Measurements from ENCODE around the gene TAGLN2.

The TAGLN2 gene

GRCh38 chr1:159944623-159945455, 19.5 kb upstream of the TAGLN2 start:
- no peak for TF ChIP-seq POLR2AphosphoS5 (IDR thresholded peaks at IDR 0.05; ENCODE audit: borderline replicate concordance, low read depth, low read length)
- TF ChIP-seq FOXP2 (optimal IDR thresholded peaks at IDR 0.05; ENCODE audit: control extremely low read depth, extremely low read length, insufficient read depth): no peak
- TF ChIP-seq EZH2 (IDR thresholded peaks at IDR 0.05): no peak
- H3K27ac ChIP-seq: no peak overlapping the region
- peak overlapping the region; percentile 83 for H3K4me3 ChIP-seq
- no peaks in the 10 kb centered on the region for H3K36me3 ChIP-seq (ENCODE audit: insufficient read depth, low read length)
- H3K9ac ChIP-seq (ENCODE audit: insufficient read length): peak overlapping the region; percentile 54
- H3K9me3 ChIP-seq (ENCODE audit: low read depth, low read length): no peaks in the 10 kb centered on the region
- DNase-seq (ENCODE audit: low read depth, low spot score): no peak

GRCh38 chr1:159943908-159944622, 18.8 kb upstream of the TAGLN2 start:
- Histone ChIP-seq H3K9ac (ENCODE audit: insufficient read length) (no peak overlapping the region), H3K36me3 (ENCODE audit: insufficient read depth, low read length) (no peaks in the 10 kb centered on the region), H3K9me3 (ENCODE audit: low read depth, low read length) (no peaks in the 10 kb centered on the region), H3K27ac (no peak overlapping the region), H3K4me3 (peak overlapping the region; percentile 83; the same call in 1 of the 2 replicates)
- DNase-seq (ENCODE audit: low read depth, low spot score): no peak
- no peak for TF ChIP-seq EZH2 (IDR thresholded peaks at IDR 0.05)
- no peak for TF ChIP-seq FOXP2 (optimal IDR thresholded peaks at IDR 0.05; ENCODE audit: control extremely low read depth, extremely low read length, insufficient read depth)
- TF ChIP-seq POLR2AphosphoS5 (IDR thresholded peaks at IDR 0.05; ENCODE audit: borderline replicate concordance, low read depth, low read length): no peak

- Histone ChIP-seq H3K27ac (no peak overlapping the region), H3K36me3 (ENCODE audit: insufficient read depth, low read length) (no peaks in the 10 kb centered on the region), H3K9ac (ENCODE audit: insufficient read length) (no peak overlapping the region), H3K4me3 (no peak overlapping the region), H3K9me3 (ENCODE audit: low read depth, low read length) (no peaks in the 10 kb centered on the region)
- no peak for DNase-seq (ENCODE audit: low read depth, low spot score)
- TF ChIP-seq POLR2AphosphoS5 (IDR thresholded peaks at IDR 0.05; ENCODE audit: borderline replicate concordance, low read depth, low read length): no peak
- TF ChIP-seq FOXP2 (optimal IDR thresholded peaks at IDR 0.05; ENCODE audit: control extremely low read depth, extremely low read length, insufficient read depth): no peak
- no peak for TF ChIP-seq EZH2 (IDR thresholded peaks at IDR 0.05)
These were observed 18.0 kb upstream of the TAGLN2 start for GRCh38 chr1:159943278-159943640.

DNA sequence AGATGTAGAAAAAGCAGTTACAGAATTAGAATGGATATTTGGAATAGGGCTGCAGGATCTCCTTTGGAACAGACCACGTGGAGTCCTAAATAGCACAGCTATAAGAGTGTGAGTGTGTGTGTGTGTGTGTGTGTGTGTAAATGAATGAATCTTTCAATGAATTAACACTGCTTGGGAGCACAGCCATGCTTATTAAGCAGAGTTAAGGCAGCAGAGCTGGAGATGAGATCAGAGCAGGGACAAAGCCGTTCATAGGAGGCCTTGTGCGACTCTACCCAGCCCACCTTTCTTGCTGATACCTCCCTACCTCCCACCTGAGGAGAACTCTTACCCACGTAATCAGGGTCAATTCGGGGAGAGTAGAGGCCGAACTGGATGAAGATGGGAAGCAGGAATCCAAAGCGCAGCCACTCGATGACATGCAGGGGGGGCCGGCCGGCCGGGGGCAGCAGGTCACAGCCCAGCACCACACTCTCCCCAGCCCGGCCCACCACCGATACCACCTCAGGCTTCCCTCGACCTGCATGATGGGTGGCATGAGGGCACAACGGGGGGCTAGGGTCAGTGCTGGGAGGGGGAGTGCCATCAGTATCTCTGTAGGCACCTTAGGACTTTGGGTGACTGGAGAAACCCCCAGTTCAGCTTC, 17.4 kb upstream of the TAGLN2 start:
- Histone ChIP-seq H3K36me3 (ENCODE audit: insufficient read depth, low read length) (no peaks in the 10 kb centered on the region), H3K9ac (ENCODE audit: insufficient read length) (no peak overlapping the region), H3K4me3 (no peak overlapping the region), H3K9me3 (ENCODE audit: low read depth, low read length) (no peaks in the 10 kb centered on the region), H3K27ac (no peak overlapping the region)
- TF ChIP-seq FOXP2 (optimal IDR thresholded peaks at IDR 0.05; ENCODE audit: control extremely low read depth, extremely low read length, insufficient read depth) (no peak), EZH2 (IDR thresholded peaks at IDR 0.05) (no peak), POLR2AphosphoS5 (IDR thresholded peaks at IDR 0.05; ENCODE audit: borderline replicate concordance, low read depth, low read length) (no peak)
- no peak for DNase-seq (ENCODE audit: low read depth, low spot score)

GRCh38 chr1:159941591-159942560, 16.6 kb upstream of the TAGLN2 start:
- no peak for DNase-seq (ENCODE audit: low read depth, low spot score)
- no peak overlapping the region for H3K4me3 ChIP-seq
- H3K27ac ChIP-seq: no peak overlapping the region
- no peaks in the 10 kb centered on the region for H3K36me3 ChIP-seq (ENCODE audit: insufficient read depth, low read length)
- no peaks in the 10 kb centered on the region for H3K9me3 ChIP-seq (ENCODE audit: low read depth, low read length)
- no peak overlapping the region for H3K9ac ChIP-seq (ENCODE audit: insufficient read length)
- TF ChIP-seq EZH2 (IDR thresholded peaks at IDR 0.05) (no peak), POLR2AphosphoS5 (IDR thresholded peaks at IDR 0.05; ENCODE audit: borderline replicate concordance, low read depth, low read length) (no peak), FOXP2 (optimal IDR thresholded peaks at IDR 0.05; ENCODE audit: control extremely low read depth, extremely low read length, insufficient read depth) (no peak)

DNA sequence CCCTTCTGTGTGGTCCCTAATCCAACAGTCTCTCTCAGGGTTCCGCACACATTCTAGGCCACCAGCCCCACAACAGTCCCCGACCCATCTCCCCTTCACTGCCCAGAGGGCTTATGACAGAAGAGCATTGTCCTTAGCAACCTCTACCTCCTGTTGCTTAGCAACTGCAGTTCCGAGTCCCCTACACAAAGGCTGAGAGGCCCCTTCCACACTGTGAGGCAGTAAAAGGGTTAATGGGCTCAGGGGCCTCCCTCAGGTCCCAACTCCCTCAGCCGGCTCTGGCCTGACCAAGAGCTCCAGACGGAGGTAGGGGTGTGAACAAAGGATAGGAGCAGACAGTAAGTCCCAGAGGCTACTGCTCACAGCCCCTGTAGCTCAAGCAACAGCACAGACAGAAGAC, 15.8 kb upstream of the TAGLN2 start:
- TF ChIP-seq FOXP2 (optimal IDR thresholded peaks at IDR 0.05; ENCODE audit: control extremely low read depth, extremely low read length, insufficient read depth): no peak
- no peak for TF ChIP-seq POLR2AphosphoS5 (IDR thresholded peaks at IDR 0.05; ENCODE audit: borderline replicate concordance, low read depth, low read length)
- TF ChIP-seq EZH2 (IDR thresholded peaks at IDR 0.05): no peak
- DNase-seq (ENCODE audit: low read depth, low spot score): no peak
- no peak overlapping the region for H3K4me3 ChIP-seq
- no peaks in the 10 kb centered on the region for H3K36me3 ChIP-seq (ENCODE audit: insufficient read depth, low read length)
- H3K9me3 ChIP-seq (ENCODE audit: low read depth, low read length): no peaks in the 10 kb centered on the region
- no peak overlapping the region for H3K27ac ChIP-seq
- H3K9ac ChIP-seq (ENCODE audit: insufficient read length): no peak overlapping the region

DNA sequence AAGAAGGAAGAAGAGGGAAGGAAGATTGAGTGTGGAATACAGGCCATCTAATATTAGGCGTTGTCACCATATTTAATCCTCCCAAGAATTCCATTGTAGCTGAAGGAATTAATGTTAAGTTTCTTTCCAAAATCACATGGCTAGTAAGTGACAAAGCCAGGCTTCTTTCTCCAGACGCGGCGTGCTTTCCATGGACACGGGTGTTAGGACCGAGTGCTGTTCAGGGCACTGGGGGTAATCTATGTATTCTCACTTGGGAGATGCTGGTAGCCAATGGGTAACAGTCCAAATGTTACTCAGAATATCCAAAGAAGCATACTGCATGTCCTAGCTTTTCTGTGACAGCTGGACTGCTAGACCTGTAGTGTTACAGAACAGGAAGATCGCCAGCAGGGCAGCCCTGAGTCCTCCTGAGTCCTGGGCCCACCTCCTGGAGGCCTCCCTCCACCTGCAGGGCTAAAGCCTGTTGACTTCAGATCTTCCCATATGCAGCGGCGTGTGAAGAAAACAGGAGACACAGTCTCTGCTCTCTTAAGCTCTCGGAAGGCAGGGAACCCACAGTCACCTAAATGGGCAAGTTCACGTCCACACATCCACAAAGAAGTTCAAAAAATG, 14.8 kb upstream of the TAGLN2 start:
- Histone ChIP-seq H3K27ac (no peak overlapping the region), H3K9me3 (ENCODE audit: low read depth, low read length) (no peaks in the 10 kb centered on the region), H3K4me3 (no peak overlapping the region), H3K36me3 (ENCODE audit: insufficient read depth, low read length) (no peaks in the 10 kb centered on the region), H3K9ac (ENCODE audit: insufficient read length) (no peak overlapping the region)
- DNase-seq (ENCODE audit: low read depth, low spot score): no peak
- no peak for TF ChIP-seq POLR2AphosphoS5 (IDR thresholded peaks at IDR 0.05; ENCODE audit: borderline replicate concordance, low read depth, low read length)

Measured in SK-N-MC (cell line).